ENCODE measurements around the gene MACROD2.

Gene MACROD2

DNA sequence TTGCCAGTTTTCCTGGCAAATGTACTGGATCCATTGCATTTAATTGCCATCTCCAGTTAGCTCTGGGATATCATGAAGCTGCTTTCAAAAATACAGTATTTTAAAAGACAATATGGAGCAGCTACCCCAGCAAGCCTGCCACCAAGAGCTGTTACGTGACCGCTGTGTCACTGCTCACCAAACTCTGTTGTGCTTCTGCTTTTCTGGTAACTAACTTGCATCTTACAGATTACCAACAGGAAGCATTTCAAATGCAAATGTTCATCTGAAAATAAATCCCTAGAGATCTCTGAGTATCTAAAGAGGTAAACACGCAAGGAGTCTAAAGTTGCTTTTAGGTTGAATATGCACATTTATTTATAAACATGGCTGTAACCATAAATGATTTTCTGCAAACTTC, 1569.7 kb downstream of the MACROD2 start:
- H3K4me3 Mint-ChIP-seq: no peak overlapping the region
- no peaks in the 10 kb centered on the region for H3K4me1 Mint-ChIP-seq (ENCODE audit: low read depth)
- no peaks in the 10 kb centered on the region for H3K36me3 Mint-ChIP-seq
- no peaks in the 10 kb centered on the region for H3K27me3 Mint-ChIP-seq
- H3K9me3 Mint-ChIP-seq (ENCODE audit: low read depth): peaks cover 4% of the 10 kb centered on the region
- H3K27ac Mint-ChIP-seq: no peak overlapping the region

DNA sequence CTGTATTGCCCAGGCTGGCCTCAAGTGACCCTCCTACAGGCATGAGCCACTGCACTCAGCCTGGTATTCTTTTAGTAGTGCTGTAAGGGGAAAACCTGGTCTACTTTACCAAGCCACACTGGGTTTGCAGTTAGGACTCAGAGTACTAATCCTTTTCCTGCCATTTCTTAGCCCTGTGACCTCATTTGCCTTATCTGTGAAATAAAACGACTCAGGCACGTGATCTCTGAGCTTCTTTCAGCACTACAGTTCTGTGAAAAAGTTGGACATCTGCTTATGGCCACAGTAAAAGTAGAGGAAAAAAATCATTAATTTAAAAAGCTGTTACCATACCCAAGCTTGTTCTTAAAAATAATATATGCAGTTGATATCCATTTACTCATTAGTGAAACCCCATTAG, 1570.5 kb downstream of the MACROD2 start:
- Mint-ChIP-seq H3K27ac (no peak overlapping the region), H3K9me3 (ENCODE audit: low read depth) (peaks cover 7% of the 10 kb centered on the region), H3K27me3 (no peaks in the 10 kb centered on the region), H3K36me3 (no peaks in the 10 kb centered on the region), H3K4me3 (no peak overlapping the region), H3K4me1 (ENCODE audit: low read depth) (no peaks in the 10 kb centered on the region)

DNA sequence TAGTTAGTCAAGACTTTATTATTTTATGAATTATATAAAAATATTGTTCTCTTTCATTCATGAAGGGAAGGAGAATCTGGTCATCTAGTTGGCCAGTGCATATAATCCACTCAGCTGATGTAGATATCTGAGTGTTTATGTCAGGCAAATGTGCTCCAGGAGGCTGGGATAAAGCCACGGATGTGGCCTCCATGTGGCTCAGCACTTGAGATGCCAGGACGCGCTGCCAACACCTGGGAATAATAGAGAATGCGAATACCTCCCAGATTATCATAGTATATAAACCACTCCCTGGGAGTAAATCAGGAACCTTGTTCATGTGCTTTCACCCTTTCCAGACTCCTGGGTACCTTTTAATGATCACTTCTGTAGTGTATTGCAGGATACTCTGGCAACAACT, 1571.9 kb downstream of the MACROD2 start:
- no peaks in the 10 kb centered on the region for H3K27me3 Mint-ChIP-seq
- no peaks in the 10 kb centered on the region for H3K4me1 Mint-ChIP-seq (ENCODE audit: low read depth)
- H3K9me3 Mint-ChIP-seq (ENCODE audit: low read depth): peaks cover 3% of the 10 kb centered on the region
- no peak overlapping the region for H3K4me3 Mint-ChIP-seq
- H3K27ac Mint-ChIP-seq: no peak overlapping the region
- H3K36me3 Mint-ChIP-seq: no peaks in the 10 kb centered on the region

GRCh38 chr20:15570156-15570555, 1574.8 kb downstream of the MACROD2 start:
- H3K27me3 Mint-ChIP-seq: no peaks in the 10 kb centered on the region
- H3K4me3 Mint-ChIP-seq: no peak overlapping the region
- no peaks in the 10 kb centered on the region for H3K36me3 Mint-ChIP-seq
- no peaks in the 10 kb centered on the region for H3K4me1 Mint-ChIP-seq (ENCODE audit: low read depth)
- H3K9me3 Mint-ChIP-seq (ENCODE audit: low read depth): peaks cover 3% of the 10 kb centered on the region
- no peak overlapping the region for H3K27ac Mint-ChIP-seq

GRCh38 chr20:15571056-15571455, 1575.7 kb downstream of the MACROD2 start:
- Mint-ChIP-seq H3K4me3 (no peak overlapping the region), H3K4me1 (ENCODE audit: low read depth) (no peaks in the 10 kb centered on the region), H3K27ac (no peak overlapping the region), H3K27me3 (no peaks in the 10 kb centered on the region), H3K36me3 (no peaks in the 10 kb centered on the region), H3K9me3 (ENCODE audit: low read depth) (peaks cover 3% of the 10 kb centered on the region)

- H3K4me3 Mint-ChIP-seq: no peak overlapping the region
- H3K9me3 Mint-ChIP-seq (ENCODE audit: low read depth): peaks cover under 1% of the 10 kb centered on the region
Measured at GRCh38 chr20:15575255-15575654, 1579.9 kb downstream of the MACROD2 start.

DNA sequence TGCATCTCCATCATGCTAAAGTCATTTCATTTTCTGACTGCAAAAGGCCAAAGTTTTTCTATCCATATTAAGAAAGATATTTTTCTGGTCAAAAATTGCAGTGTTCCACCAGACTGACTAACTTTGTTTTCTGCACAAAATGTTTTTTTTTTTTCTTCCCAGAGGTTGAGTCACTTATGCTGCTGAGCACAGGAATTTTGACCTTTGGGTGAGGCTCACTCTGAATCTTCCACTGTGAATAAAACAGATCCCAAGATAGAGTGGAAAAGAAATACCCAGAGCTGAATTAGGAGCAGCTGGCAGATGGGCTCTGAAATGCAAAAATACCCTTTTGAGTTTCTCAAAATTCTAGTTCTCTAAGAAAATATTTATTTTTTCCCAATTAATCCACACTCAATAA, 1581.1 kb downstream of the MACROD2 start:
- no peaks in the 10 kb centered on the region for H3K4me1 Mint-ChIP-seq (ENCODE audit: low read depth)
- no peaks in the 10 kb centered on the region for H3K27me3 Mint-ChIP-seq
- H3K4me3 Mint-ChIP-seq: no peak overlapping the region
- H3K27ac Mint-ChIP-seq: no peak overlapping the region
- peaks cover 2% of the 10 kb centered on the region for H3K9me3 Mint-ChIP-seq (ENCODE audit: low read depth)
- H3K36me3 Mint-ChIP-seq: no peaks in the 10 kb centered on the region

More at GRCh38 chr20:15575255-15575654, 1579.9 kb downstream of the MACROD2 start:
- H3K27me3 Mint-ChIP-seq: no peaks in the 10 kb centered on the region
- no peak overlapping the region for H3K27ac Mint-ChIP-seq
- no peaks in the 10 kb centered on the region for H3K4me1 Mint-ChIP-seq (ENCODE audit: low read depth)
- H3K36me3 Mint-ChIP-seq: no peaks in the 10 kb centered on the region

DNA sequence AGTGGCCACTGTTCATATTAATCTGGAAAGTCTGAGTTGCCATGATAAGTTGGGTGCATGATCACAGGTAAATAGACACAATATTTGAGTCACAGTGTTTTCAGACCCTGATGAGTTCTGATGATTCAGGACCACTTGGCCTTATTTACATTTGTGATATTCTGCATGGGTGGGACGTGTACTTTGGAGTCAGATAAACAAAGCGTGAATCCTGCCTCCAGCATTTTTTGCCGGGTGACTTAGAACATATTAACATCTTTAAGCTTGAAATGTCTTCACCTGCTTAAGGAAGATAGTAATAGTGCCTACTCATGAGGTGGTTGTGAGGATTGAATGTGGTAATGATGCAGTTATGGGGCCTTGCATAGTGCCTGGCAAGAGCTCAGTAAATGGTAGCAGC, 1582.8 kb downstream of the MACROD2 start:
- Mint-ChIP-seq H3K4me1 (ENCODE audit: low read depth) (no peaks in the 10 kb centered on the region), H3K36me3 (no peaks in the 10 kb centered on the region), H3K27me3 (no peaks in the 10 kb centered on the region), H3K9me3 (ENCODE audit: low read depth) (peaks cover 3% of the 10 kb centered on the region), H3K27ac (no peak overlapping the region), H3K4me3 (no peak overlapping the region)

- no peak overlapping the region for H3K4me3 Mint-ChIP-seq
- no peaks in the 10 kb centered on the region for H3K27me3 Mint-ChIP-seq
- H3K4me1 Mint-ChIP-seq (ENCODE audit: low read depth): no peaks in the 10 kb centered on the region
- H3K9me3 Mint-ChIP-seq (ENCODE audit: low read depth): peaks cover 3% of the 10 kb centered on the region
- no peak overlapping the region for H3K27ac Mint-ChIP-seq
- H3K36me3 Mint-ChIP-seq: no peaks in the 10 kb centered on the region
Measured at GRCh38 chr20:15579688-15580087, 1584.4 kb downstream of the MACROD2 start.

DNA sequence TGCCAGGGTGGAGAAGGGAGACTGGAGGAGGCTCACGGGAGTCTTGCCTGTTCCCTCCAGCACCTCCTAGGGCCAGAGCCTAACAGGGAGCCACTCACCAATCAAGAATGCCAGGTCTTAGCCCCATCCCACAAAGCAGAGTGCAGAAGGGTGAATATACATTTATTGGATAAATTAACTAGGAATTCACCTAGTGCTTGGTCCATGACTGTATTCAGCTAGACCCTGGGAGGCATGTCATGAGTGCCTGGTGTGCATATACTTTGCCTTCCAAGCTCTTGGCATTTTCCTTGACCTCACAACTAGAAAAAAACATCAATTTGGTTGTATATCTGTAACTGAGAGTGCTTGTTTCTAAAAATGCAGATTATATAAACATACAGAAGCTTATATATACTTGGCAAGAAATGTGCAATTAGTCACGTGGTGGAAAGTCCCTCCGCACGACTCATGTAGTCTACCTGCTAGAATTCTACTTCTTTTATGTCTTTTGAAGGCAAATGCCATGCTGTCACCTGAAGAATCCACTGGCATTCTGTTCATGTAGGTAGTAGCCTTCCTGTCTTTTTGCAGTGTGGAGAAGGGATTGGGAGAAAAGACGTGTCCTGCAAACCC, 1586.9 kb downstream of the MACROD2 start:
- H3K4me1 Mint-ChIP-seq (ENCODE audit: low read depth): no peaks in the 10 kb centered on the region
- H3K27ac Mint-ChIP-seq: no peak overlapping the region
- H3K4me3 Mint-ChIP-seq: no peak overlapping the region
- H3K27me3 Mint-ChIP-seq: no peaks in the 10 kb centered on the region
- H3K36me3 Mint-ChIP-seq: no peaks in the 10 kb centered on the region
- H3K9me3 Mint-ChIP-seq (ENCODE audit: low read depth): peaks cover 3% of the 10 kb centered on the region

DNA sequence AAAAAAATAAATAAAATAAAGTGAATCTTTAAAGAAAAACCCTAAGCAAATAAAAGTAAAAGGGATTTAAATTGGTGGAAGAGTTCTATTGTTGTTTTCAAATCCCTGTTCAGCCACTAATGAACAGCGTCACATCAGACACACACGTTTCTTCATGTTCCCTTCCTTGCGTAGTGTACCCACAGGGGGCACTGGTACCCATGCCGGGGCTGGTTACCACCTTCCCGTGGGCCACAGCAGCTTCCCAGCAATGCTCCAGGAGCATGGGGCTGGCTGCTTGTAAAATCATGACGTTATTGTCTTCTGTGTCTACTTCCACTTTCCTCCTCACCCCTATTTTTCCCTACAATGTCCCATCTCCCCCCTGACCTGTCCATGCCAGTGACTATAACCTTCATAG, 1589.2 kb downstream of the MACROD2 start:
- Mint-ChIP-seq H3K4me1 (ENCODE audit: low read depth) (no peaks in the 10 kb centered on the region), H3K9me3 (ENCODE audit: low read depth) (peaks cover 7% of the 10 kb centered on the region), H3K36me3 (no peaks in the 10 kb centered on the region), H3K27ac (no peak overlapping the region), H3K4me3 (no peak overlapping the region), H3K27me3 (no peaks in the 10 kb centered on the region)

- Mint-ChIP-seq H3K4me3 (no peak overlapping the region), H3K27me3 (no peaks in the 10 kb centered on the region), H3K36me3 (no peaks in the 10 kb centered on the region), H3K4me1 (ENCODE audit: low read depth) (no peaks in the 10 kb centered on the region), H3K27ac (no peak overlapping the region), H3K9me3 (ENCODE audit: low read depth) (peaks cover 7% of the 10 kb centered on the region)
Measured at GRCh38 chr20:15593081-15593480, 1597.8 kb downstream of the MACROD2 start.

GRCh38 chr20:15594158-15594695, 1598.9 kb downstream of the MACROD2 start:
- Mint-ChIP-seq H3K27ac (no peak overlapping the region), H3K9me3 (ENCODE audit: low read depth) (peaks cover 4% of the 10 kb centered on the region), H3K4me1 (ENCODE audit: low read depth) (no peaks in the 10 kb centered on the region), H3K4me3 (no peak overlapping the region), H3K36me3 (no peaks in the 10 kb centered on the region), H3K27me3 (no peaks in the 10 kb centered on the region)

GRCh38 chr20:15596220-15596890, 1601.0 kb downstream of the MACROD2 start:
- Mint-ChIP-seq H3K27me3 (no peaks in the 10 kb centered on the region), H3K27ac (no peak overlapping the region), H3K36me3 (no peaks in the 10 kb centered on the region), H3K4me1 (ENCODE audit: low read depth) (no peaks in the 10 kb centered on the region), H3K9me3 (ENCODE audit: low read depth) (peaks cover 4% of the 10 kb centered on the region), H3K4me3 (no peak overlapping the region)

GRCh38 chr20:15597306-15597705, 1602.0 kb downstream of the MACROD2 start:
- no peaks in the 10 kb centered on the region for H3K4me1 Mint-ChIP-seq (ENCODE audit: low read depth)
- no peak overlapping the region for H3K4me3 Mint-ChIP-seq
- H3K36me3 Mint-ChIP-seq: no peaks in the 10 kb centered on the region
- H3K27ac Mint-ChIP-seq: no peak overlapping the region
- no peaks in the 10 kb centered on the region for H3K9me3 Mint-ChIP-seq (ENCODE audit: low read depth)
- H3K27me3 Mint-ChIP-seq: no peaks in the 10 kb centered on the region

GRCh38 chr20:15599961-15600360, 1604.6 kb downstream of the MACROD2 start:
- Mint-ChIP-seq H3K4me1 (ENCODE audit: low read depth) (no peaks in the 10 kb centered on the region), H3K27ac (no peak overlapping the region), H3K4me3 (no peak overlapping the region), H3K36me3 (no peaks in the 10 kb centered on the region), H3K9me3 (ENCODE audit: low read depth) (no peaks in the 10 kb centered on the region), H3K27me3 (no peaks in the 10 kb centered on the region)
